Liver (tissue), 3 donors: Measurements from ENCODE around the gene MUC2.

Experiments
- FOXA2 ChIP-seq: IDR thresholded peaks from 2 replicates; pipeline ENCODE4 v1.6.1; 2016; ENCODE audit warnings: antibody characterized with exemption
- GABPA ChIP-seq, 2 donors: IDR thresholded peaks in 1 of 2; conservative IDR thresholded peaks in 1 of 2; 2 replicates each; pipeline ENCODE4 v1.6.1; 2016; ENCODE audit warnings: antibody characterized with exemption in 2 of 2, mild to moderate bottlenecking in 1 of 2, moderate library complexity in 1 of 2
- RAD21 ChIP-seq, 2 donors: IDR thresholded peaks; 2 replicates each; pipeline ENCODE4 v1.6.1; 2016; ENCODE audit warnings: antibody characterized with exemption in 2 of 2, mild to moderate bottlenecking in 2 of 2
- YY1 ChIP-seq: IDR thresholded peaks from 2 replicates; pipeline ENCODE4 v1.6.1; 2016; ENCODE audit warnings: antibody characterized with exemption, mild to moderate bottlenecking
- TF ChIP-seq, protein P1 (sequence below): fragments of 150-350 bp; IDR thresholded peaks from 2 replicates; pipeline ENCODE4 v1.5.1; 2017; ENCODE audit warnings: improper control_type of control experiment, low read depth, low read length; ENCODE audit not compliant: missing input control
- TF ChIP-seq, protein P2 (sequence below): IDR thresholded peaks from 2 replicates; pipeline ENCODE4 v1.6.1; 2016; ENCODE audit warnings: antibody characterized with exemption
- donor health status: healthy.
- donor health status: healthy.

DNA sequence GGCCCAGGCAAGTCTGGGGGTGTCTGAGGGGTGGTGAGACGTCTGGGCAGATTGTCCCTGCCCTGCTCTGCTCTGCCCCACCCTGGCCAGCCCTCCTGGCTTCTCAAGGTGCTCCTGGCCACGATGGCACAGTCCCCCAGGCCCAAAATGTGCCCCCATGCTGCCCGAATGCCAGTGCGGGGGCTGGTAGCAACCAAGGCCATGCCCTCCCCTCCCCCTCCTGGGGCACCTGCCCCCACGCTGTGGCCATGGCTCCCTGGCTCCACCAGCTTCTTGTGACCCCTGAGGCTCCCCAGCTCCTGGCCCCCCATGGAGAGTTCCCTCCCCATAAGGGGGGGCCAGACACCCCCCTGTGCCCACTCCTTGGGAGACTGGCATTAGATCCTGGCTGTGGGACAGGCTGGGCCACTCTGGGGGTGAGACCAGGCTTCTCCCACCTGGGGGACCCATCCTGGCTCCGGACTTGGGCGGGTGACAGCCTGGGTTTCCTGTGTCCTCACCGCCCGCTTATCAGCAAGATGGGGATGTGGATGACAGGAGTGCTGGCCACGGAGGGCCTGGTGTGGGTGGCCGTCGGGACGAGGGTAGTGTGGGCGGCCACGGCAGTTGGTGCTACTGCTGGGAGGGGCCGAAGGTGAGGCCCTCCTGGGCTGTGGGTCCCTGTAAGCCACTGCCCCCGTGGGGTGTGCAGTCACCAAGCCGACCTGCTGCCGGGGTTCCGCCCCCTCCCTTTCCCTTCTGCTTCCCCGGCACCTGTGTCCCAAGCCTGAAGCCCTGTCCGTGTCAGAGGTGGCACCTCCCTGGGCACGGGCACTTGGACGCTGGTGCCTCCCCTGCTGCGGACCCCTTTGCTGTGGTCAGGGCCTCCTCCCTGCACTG, 22.3 kb upstream of the MUC2 start:
- TF ChIP-seq, protein P1, sequence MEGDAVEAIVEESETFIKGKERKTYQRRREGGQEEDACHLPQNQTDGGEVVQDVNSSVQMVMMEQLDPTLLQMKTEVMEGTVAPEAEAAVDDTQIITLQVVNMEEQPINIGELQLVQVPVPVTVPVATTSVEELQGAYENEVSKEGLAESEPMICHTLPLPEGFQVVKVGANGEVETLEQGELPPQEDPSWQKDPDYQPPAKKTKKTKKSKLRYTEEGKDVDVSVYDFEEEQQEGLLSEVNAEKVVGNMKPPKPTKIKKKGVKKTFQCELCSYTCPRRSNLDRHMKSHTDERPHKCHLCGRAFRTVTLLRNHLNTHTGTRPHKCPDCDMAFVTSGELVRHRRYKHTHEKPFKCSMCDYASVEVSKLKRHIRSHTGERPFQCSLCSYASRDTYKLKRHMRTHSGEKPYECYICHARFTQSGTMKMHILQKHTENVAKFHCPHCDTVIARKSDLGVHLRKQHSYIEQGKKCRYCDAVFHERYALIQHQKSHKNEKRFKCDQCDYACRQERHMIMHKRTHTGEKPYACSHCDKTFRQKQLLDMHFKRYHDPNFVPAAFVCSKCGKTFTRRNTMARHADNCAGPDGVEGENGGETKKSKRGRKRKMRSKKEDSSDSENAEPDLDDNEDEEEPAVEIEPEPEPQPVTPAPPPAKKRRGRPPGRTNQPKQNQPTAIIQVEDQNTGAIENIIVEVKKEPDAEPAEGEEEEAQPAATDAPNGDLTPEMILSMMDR, result no peak
- TF ChIP-seq FOXA2 (no peak), GABPA (IDR thresholded peaks at IDR 0.05 in 1 of 2, conservative IDR thresholded peaks at IDR 0.05 in 1 of 2) (no peak), RAD21 (IDR thresholded peaks at IDR 0.05) (no peak), YY1 (no peak)
- TF ChIP-seq, protein P2, sequence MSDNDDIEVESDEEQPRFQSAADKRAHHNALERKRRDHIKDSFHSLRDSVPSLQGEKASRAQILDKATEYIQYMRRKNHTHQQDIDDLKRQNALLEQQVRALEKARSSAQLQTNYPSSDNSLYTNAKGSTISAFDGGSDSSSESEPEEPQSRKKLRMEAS, result no peak
